Testis (tissue), 3 donors: ENCODE results near the gene RASAL3. TPM values are rescaled to one million over a fixed set of nuclear protein-coding genes. Genes with fewer than 3 reads are reported as not detected.
"Not testable (repeated sequence)": the region's sequence is repeated elsewhere in the genome, so short reads cannot be mapped to it uniquely, and the experiment has no call there.

Experiments used
- DNase-seq: peaks from one replicate; pipeline ENCODE4 v3.0.0-alpha.2; 2019
- H3K27ac ChIP-seq, 2 donors: fragments of 200-600 bp; sonication (generic); one replicate each; pipeline ENCODE4 v1.5.1; 2019
- H3K27me3 ChIP-seq: fragments of 200-600 bp; sonication (generic); one replicate; pipeline ENCODE4 v1.5.1; 2019
- H3K36me3 ChIP-seq: fragments of 200-600 bp; sonication (generic); one replicate; pipeline ENCODE4 v1.5.1; 2017; ENCODE audit warnings: low read depth; ENCODE audit errors: missing control alignments
- H3K4me1 ChIP-seq: fragments of 200-600 bp; sonication (generic); one replicate; pipeline ENCODE4 v1.5.1; 2019
- H3K4me3 ChIP-seq, 2 donors: fragments of 200-600 bp; sonication (generic); one replicate each; pipeline ENCODE4 v1.5.1; 2017 to 2019
- H3K9me3 ChIP-seq: fragments of 200-600 bp; sonication (generic); one replicate; pipeline ENCODE4 v1.5.1; 2017
- CTCF ChIP-seq, 3 experiments: fragments of 450-650 bp in 2 of 3; fragments of 200-600 bp in 1 of 3; sonication (generic) in 1 of 3; IDR thresholded peaks; one replicate each; pipeline ENCODE4 v1.5.1; 2016 to 2019; ENCODE audit warnings: antibody characterized with exemption in 3 of 3, mild to moderate bottlenecking in 2 of 3, moderate library complexity in 1 of 3
- POLR2A ChIP-seq: fragments of 450-650 bp; IDR thresholded peaks from one replicate; pipeline ENCODE4 v1.6.1; 2017; ENCODE audit warnings: antibody characterized with exemption, mild to moderate bottlenecking, moderate library complexity
- WGBS, 2 donors: methylation state at CpG; one replicate each; pipeline ENCODE4 v1.1.5; 2018; 5-methylcytosine and 5-hydroxymethylcytosine counted together
- intact Hi-C: fragments of 100-400 bp; cut with DNase I; formaldehyde crosslinking; loops from one replicate; pipeline ENCODE4 v1.15.1; 2023; ENCODE audit warnings: low total_unique reads
- polyA plus RNA-seq: library from polyadenylated mRNA; stranded (reverse); fragments of 350-450 nt; fragmentation: Illumina TruSeq; extraction: RNeasy Lipid Tissue Mini Kit (QIAGEN cat#74804); gene quantifications from one replicate; pipeline ENCODE4 v1.2.3, GENCODE V29; 2014; ENCODE audit warnings: low read depth, low replicate concordance; ENCODE audit not compliant: insufficient read depth
- total RNA-seq, 2 donors: library from RNA; depleted of rRNA; stranded (reverse); fragments of >200 nt; gene quantifications; one replicate each; pipeline ENCODE4 v1.2.3, GENCODE V29; 2016

Gene RASAL3
- total and polyA plus RNA-seq, 3 donors from 2014 or later = 1.4 to 2.7 (median 2.0) TPM

- no peak overlapping the region for H3K27ac ChIP-seq
- WGBS, 2 donors = 83 to 91% methylated on average over 1 to 10 of the region's 10 CpGs
- peaks cover 6% of the 10 kb centered on the region for H3K4me1 ChIP-seq
- no peak for DNase-seq
- H3K27me3 ChIP-seq = no peaks in the 10 kb centered on the region
- intact Hi-C loops = no loop called here
- TF ChIP-seq POLR2A (no peak), CTCF (IDR thresholded peaks at IDR 0.05) (no peak)
- no peaks in the 10 kb centered on the region for H3K9me3 ChIP-seq
- no peak overlapping the region for H3K4me3 ChIP-seq
- no peaks in the 10 kb centered on the region for H3K36me3 ChIP-seq
Measured at GRCh38 chr19:15475611-15476010, 11.3 kb upstream of the RASAL3 start.

- no peaks in the 10 kb centered on the region for H3K36me3 ChIP-seq
- no peak for DNase-seq
- H3K9me3 ChIP-seq = no peaks in the 10 kb centered on the region
- no peak overlapping the region for H3K27ac ChIP-seq
- TF ChIP-seq CTCF (IDR thresholded peaks at IDR 0.05) (no peak), POLR2A (no peak)
- WGBS, 2 donors = 70 to 78% methylated on average over 4 of the region's 4 CpGs
- H3K27me3 ChIP-seq = no peaks in the 10 kb centered on the region
- intact Hi-C loops = no loop called here
- H3K4me1 ChIP-seq = peaks cover 4% of the 10 kb centered on the region
- H3K4me3 ChIP-seq = no peak overlapping the region
Measured at GRCh38 chr19:15475169-15475568, 10.8 kb upstream of the RASAL3 start.

- WGBS, 2 donors = 71 to 80% methylated on average over 4 of the region's 4 CpGs
- H3K27ac ChIP-seq = not testable (repeated sequence)
Measured at GRCh38 chr19:15473821-15474220, 9.5 kb upstream of the RASAL3 start.

GRCh38 chr19:15471639-15472101 lies 7.3 kb upstream of the RASAL3 start:
- 43 to 49% methylated on average over 8 to 31 of the region's 31 CpGs for WGBS, 2 donors
- no peak for DNase-seq
- intact Hi-C loops = no loop called here
- Histone ChIP-seq H3K9me3 (no peaks in the 10 kb centered on the region), H3K27me3 (no peaks in the 10 kb centered on the region), H3K36me3 (no peaks in the 10 kb centered on the region), H3K27ac (no peak overlapping the region), H3K4me1 (no peaks in the 10 kb centered on the region), H3K4me3 (peak overlapping the region in 1 of 2 donors; percentile 24)
- TF ChIP-seq POLR2A (no peak), CTCF (IDR thresholded peaks at IDR 0.05) (no peak)

More at GRCh38 chr19:15473821-15474220, 9.5 kb upstream of the RASAL3 start:
- H3K9me3 ChIP-seq, intact Hi-C loops, DNase-seq, H3K4me3 ChIP-seq, H3K36me3 ChIP-seq, H3K27me3 ChIP-seq, H3K4me1 ChIP-seq: not testable (repeated sequence)

GRCh38 chr19:15469513-15470297 lies 5.4 kb upstream of the RASAL3 start:
- intact Hi-C loops = no loop called here
- TF ChIP-seq POLR2A (no peak), CTCF (IDR thresholded peaks at IDR 0.05) (no peak)
- WGBS, 2 donors = 3 to 5% methylated on average over 13 to 23 of the region's 65 CpGs

More at GRCh38 chr19:15469513-15470297, 5.4 kb upstream of the RASAL3 start:
- DNase-seq = no peak
- no peaks in the 10 kb centered on the region for H3K27me3 ChIP-seq
- H3K27ac ChIP-seq = no peak overlapping the region
- no peaks in the 10 kb centered on the region for H3K4me1 ChIP-seq
- H3K4me3 ChIP-seq = peak overlapping the region in 1 of 2 donors; percentile 31
- H3K9me3 ChIP-seq = no peaks in the 10 kb centered on the region
- no peaks in the 10 kb centered on the region for H3K36me3 ChIP-seq
